Astrocyte of the cerebellum (primary cell): ENCODE results near the gene DEPDC7.

Source experiments
- DNase-seq: peaks from one replicate; pipeline ENCODE4 v3.0.0-alpha.2; 2011; ENCODE audit warnings: low read depth
- H3K4me3 ChIP-seq: 2 replicates; pipeline ENCODE4 v1.5.1; 2011; ENCODE audit warnings: mild to moderate bottlenecking, low read depth, low read length, moderate library complexity
- CTCF ChIP-seq: IDR thresholded peaks from 2 replicates; pipeline ENCODE4 v1.5.1; 2012; ENCODE audit warnings: low read length, low read depth, moderate library complexity, mild to moderate bottlenecking; ENCODE audit errors: missing control alignments
- in situ Hi-C: cut with HindIII; loops from 2 replicates; pipeline ENCODE4 v1.10.0; 2017; ENCODE audit warnings: low sequenced_read_pairs

The DEPDC7 gene

GRCh38 chr11:33055375-33055774 lies 39.7 kb downstream of the DEPDC7 start:
- TF ChIP-seq CTCF: no peak
- in situ Hi-C loops: no loop called here
- DNase-seq: no peak
- H3K4me3 ChIP-seq: no peak overlapping the region

- in situ Hi-C loops: no loop called here
- DNase-seq: no peak
- H3K4me3 ChIP-seq: no peak overlapping the region
- no peak for TF ChIP-seq CTCF
Measured at GRCh38 chr11:33057284-33057683, 41.6 kb downstream of the DEPDC7 start.

GRCh38 chr11:33059331-33060007 lies 43.8 kb downstream of the DEPDC7 start:
- H3K4me3 ChIP-seq: no peak overlapping the region
- DNase-seq: no peak
- no peak for TF ChIP-seq CTCF
- in situ Hi-C loops: loop anchor here (5.0 to 10.0 kb wide), 2 partner anchors 82 to 625 kb away; partner anchors contain the start of gene WT1

- no peak for DNase-seq
- H3K4me3 ChIP-seq: no peak overlapping the region
- in situ Hi-C loops: loop anchor here (5.0 to 10.0 kb wide), 2 partner anchors 83 to 625 kb away; partner anchors contain the start of gene WT1
- TF ChIP-seq CTCF: no peak
Measured at GRCh38 chr11:33060271-33060670, 44.6 kb downstream of the DEPDC7 start.

GRCh38 chr11:33062137-33062536 lies 46.5 kb downstream of the DEPDC7 start:
- H3K4me3 ChIP-seq: no peak overlapping the region
- no peak for TF ChIP-seq CTCF
- no peak for DNase-seq
- in situ Hi-C loops: loop anchor here (5.0 to 10.0 kb wide), 2 partner anchors 85 to 627 kb away; partner anchors contain the start of gene WT1

GRCh38 chr11:33063326-33063881 lies 47.7 kb downstream of the DEPDC7 start:
- no peak for DNase-seq
- in situ Hi-C loops: loop anchor here (5.0 to 10.0 kb wide), 2 partner anchors 86 to 629 kb away; partner anchors contain the start of gene WT1
- no peak for TF ChIP-seq CTCF
- H3K4me3 ChIP-seq: no peak overlapping the region
